Endothelial cell of umbilical vein (primary cell): ENCODE measurements around the gene GRIA1.

ENCODE experiments used
- CTCF ChIP-seq, 2 donors: IDR thresholded peaks; 1 replicate in 1 of 2; 2 replicates in 1 of 2; pipeline ENCODE4 v1.5.1; 2011; ENCODE audit warnings: low read length in 2 of 2, mild to moderate bottlenecking in 2 of 2, moderate library complexity in 2 of 2, control low read depth in 1 of 2, inconsistent platforms in 1 of 2, low read depth in 1 of 2; ENCODE audit not compliant: insufficient read depth in 1 of 2; ENCODE audit errors: extremely low read depth in 1 of 2
- EZH2 ChIP-seq: IDR thresholded peaks from 2 replicates; pipeline ENCODE4 v1.6.1; 2012; ENCODE audit warnings: borderline replicate concordance, low read depth, mild to moderate bottlenecking, moderate library complexity, low read length, inconsistent platforms; ENCODE audit not compliant: severe bottlenecking
- JUN ChIP-seq: IDR thresholded peaks from 2 replicates; pipeline ENCODE4 v1.6.1; 2011; ENCODE audit warnings: borderline replicate concordance, low read depth; ENCODE audit not compliant: insufficient read length, insufficient read depth
- MYC ChIP-seq: IDR thresholded peaks from one replicate; pipeline ENCODE4 v1.6.1; 2011; ENCODE audit warnings: mild to moderate bottlenecking, low read depth, low read length
- POLR2A ChIP-seq: IDR thresholded peaks from 2 replicates; pipeline ENCODE4 v1.6.1; 2012; ENCODE audit warnings: low read depth, mild to moderate bottlenecking, control low read depth, low read length
- POLR2AphosphoS5 ChIP-seq: IDR thresholded peaks from 2 replicates; pipeline ENCODE4 v1.6.1; 2012; ENCODE audit warnings: low read depth, mild to moderate bottlenecking, control low read depth, low read length, moderate library complexity; ENCODE audit not compliant: insufficient read depth
- TF ChIP-seq, protein P1 (sequence below): IDR thresholded peaks from 2 replicates; pipeline ENCODE4 v1.6.1; 2011; ENCODE audit not compliant: insufficient read depth, insufficient read length

DNA sequence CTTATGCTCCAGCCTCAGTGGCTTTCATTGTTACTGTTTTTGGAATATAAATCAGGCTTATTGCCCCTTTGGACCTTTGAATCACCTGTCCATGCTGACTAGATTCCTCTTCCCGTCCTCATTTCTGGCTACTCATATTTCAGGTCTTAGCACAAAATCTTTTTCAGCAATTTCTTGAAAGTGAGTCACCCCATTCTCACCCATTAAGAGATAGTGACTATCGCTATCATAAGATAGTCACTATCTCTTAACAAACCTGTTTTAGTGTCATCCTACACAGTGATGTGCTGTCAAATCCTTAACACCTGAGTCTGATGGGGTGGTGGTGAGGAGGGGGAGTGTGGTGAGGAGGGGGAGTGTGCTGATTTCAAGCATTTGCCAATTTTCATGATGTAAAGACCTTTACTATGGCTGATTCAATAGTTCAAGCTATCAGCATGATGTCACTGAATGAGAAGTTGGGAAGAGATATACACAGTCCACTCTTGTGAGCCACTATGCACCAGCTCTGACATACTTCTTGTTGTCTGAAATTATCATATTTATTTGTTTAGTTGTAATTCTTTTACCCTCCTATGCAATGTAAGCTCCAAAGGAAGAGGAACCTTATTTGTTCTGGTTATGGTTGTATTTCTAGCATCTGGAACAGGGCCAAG, 95.3 kb downstream of the GRIA1 start:
- TF ChIP-seq CTCF (IDR thresholded peaks at IDR 0.05; ENCODE audit: extremely low read depth in 1 of 2, insufficient read depth in 1 of 2, low read depth in 1 of 2, low read length in 2 of 2): no peak
- TF ChIP-seq JUN: no peak
- TF ChIP-seq EZH2: no peak
- no peak for TF ChIP-seq POLR2AphosphoS5
- no peak for TF ChIP-seq POLR2A
- TF ChIP-seq MYC: no peak
- TF ChIP-seq, protein P1, sequence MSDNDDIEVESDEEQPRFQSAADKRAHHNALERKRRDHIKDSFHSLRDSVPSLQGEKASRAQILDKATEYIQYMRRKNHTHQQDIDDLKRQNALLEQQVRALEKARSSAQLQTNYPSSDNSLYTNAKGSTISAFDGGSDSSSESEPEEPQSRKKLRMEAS: no peak
